Right kidney (tissue), 1 donor: ENCODE data around the gene OR2T3.
"Not testable (repeated sequence)": the region's sequence is repeated elsewhere in the genome, so short reads cannot be mapped to it uniquely, and the experiment has no call there.

ENCODE experiments used
- DNase-seq: peaks from one replicate; pipeline ENCODE4 v3.0.0-alpha.2; 2016

The OR2T3 gene

DNA sequence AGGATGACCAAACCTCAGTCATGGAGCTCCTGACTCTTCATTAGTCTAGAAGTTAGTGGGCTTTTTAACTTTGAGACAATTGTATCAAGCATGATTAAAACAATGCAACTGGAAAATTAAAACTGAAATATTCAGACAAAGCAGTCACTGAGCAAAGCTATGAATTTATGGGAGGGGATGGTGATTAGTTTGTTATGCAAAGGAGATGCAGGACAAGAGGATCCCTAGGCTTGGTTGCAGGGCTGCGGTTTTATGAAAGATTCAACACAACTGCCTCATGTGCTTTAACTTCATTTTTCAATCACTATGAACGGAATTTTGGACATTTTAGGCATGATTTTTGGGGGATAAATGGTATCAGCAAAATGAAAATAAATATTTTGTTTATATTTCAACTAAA, 1.0 kb upstream of the OR2T3 start:
- DNase-seq = not testable (repeated sequence)

DNA sequence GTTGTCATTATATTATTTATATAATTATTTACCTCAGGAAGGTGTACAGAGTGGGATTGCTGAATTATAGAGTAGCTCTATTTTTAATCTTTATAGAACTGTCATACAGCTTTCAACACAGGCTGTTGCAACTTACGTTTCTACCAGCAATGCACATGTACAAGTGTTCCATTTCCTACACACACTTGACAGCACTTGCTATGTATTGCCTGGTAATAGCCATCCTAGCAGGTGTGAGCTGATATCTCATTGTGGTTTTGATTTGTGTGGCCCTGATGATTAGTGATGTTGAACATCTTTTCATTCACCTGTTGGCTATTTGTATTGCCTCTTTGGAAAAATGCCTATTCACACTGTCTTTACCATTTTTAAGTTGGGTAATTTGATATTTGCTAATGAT, 2.5 kb downstream of the OR2T3 start:
- DNase-seq = not testable (repeated sequence)

DNA sequence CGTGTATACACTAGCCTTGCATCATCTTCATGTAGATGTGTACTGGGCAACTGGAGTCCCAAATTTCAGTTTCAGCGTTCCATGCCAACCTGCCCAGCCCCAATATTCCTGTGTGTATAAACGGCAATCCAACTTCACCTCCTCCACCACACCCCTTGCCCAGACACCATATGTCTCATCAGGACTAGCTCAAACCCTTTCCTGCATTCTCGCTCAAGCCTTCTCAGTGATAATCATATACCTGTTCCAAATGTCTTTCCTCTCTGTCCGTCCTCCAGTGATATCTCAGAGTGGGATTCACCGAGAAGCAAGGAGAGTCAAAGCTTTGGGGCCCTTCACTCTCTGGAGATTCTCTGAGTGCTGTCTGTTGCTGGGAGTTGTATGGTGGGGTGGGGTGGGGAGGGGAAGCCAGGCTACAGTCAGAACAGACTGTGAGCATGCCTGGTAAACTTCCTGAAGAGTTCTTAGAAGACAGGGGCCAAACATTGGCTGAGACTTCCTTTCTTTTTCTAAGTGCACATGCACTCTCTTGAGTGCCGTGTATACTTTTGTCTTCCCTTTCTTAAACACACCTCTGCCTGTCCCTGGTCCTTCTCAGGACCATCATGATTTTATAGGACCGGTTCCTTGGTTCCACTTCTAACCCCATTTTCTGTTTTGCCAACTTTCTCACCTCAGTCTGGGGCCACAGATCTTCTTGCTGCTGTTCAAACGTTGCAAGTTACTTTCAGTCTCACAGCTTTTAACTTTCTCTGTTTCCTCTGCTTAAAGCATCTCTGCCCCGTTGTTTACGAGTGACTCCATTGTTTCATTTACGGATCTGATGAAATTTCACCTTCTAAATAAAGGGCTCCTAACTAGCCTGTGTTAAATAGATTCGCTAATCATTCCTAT, 8.8 kb downstream of the OR2T3 start:
- DNase-seq = not testable (repeated sequence)

DNA sequence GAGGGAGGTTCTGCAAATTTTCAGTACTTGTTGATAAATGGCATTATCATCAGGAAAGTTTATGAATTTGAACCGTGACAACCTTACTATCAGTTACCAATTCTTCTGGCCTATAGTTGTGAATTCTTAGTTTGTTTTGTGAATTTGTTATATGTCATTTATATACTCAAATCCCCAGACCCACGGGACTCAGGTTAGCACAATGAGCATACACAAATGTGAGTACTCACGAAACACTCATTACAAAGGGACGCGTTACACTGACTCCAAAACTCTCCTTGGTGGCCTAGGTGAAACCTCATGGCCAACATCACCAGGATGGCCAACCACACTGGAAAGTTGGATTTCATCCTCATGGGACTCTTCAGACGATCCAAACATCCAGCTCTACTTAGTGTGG, 15.1 kb downstream of the OR2T3 start, which contains the start of gene OR2T5:
Gene OR2T5 (plus strand): TSS at position 301 of the 400 bp plus-strand sequence. CDS start 0 bp downstream, at position 301.
- DNase-seq = not testable (repeated sequence)

DNA sequence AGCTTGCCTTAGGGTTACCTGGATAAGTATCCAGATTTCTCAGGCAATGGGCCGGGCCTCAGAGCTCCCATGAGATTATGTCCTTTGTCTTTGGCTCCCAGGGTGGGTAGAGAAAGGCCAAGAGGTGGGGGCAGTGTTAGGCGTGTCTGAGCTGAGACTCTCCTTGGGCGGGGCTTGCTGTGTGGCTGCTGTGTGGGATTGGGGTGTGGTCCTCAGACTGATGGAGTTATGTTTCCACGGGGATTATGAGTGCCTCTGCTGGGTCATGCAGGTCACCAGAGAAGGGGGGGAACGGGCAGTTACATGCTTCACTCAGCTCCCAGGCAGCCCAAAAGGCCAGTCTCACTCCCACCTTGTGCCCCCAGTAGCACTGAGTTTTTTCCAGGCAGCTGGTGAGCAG, 23.5 kb downstream of the OR2T3 start:
- not testable (repeated sequence) for DNase-seq

DNA sequence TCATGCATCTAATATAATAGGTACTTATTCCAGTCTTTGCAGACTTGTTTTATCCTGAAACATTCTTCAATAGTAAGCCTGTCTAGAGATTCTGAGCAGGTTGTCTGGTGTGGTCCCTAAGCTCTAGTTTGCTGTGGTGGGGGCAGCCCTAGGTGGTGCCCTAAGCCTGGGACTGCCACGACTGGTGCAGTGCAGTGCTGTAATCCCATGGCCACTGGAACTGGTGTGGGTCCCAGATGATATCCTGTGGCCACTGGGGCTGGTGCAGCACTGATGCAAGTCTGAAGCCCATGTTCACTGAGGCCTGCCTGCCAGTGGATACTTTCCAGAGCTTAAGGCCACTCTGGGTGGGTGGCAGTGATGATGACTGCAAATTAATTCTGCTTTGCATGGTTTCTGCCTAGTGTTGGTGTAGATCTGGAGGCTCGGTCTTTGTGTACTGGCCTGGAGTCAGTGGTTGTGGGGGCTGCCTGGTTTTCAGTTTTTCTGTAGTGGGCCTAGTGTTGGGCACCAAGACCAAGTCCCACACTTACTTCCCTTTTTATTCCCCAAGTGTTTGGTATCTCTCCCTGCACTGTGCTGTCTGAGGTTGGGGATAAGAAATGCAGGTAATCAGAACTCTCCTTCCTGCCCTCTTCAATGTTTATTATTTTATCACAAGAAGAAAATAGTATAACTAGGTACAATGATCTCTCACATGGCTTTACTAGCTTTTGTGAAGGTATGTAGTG, 27.3 kb downstream of the OR2T3 start:
- not testable (repeated sequence) for DNase-seq

DNA sequence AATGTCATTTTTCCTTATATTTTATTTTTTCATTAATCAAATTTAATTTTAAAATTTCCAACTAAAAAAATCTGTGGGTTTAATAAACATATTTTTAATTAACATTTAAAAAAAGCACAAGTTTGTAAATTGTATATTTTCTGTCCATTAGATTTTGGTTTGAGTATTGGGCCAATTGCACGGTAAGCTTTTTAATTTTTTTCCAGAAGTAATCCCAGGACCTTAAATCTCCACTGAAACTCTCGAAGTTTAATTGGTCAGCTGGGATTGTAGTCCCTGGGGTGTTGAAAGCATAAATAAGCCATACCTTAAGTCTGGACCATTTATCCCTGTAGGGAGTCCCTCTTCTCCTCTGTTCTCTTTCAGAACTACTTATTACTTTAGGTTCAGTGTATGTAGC, 34.6 kb downstream of the OR2T3 start, which contains the start of gene OR2G6:
Gene OR2G6 (plus strand): TSS at position 301 of the 400 bp plus-strand sequence. CDS start 13,574 bp downstream, outside the sequence.
- DNase-seq = not testable (repeated sequence)

DNA sequence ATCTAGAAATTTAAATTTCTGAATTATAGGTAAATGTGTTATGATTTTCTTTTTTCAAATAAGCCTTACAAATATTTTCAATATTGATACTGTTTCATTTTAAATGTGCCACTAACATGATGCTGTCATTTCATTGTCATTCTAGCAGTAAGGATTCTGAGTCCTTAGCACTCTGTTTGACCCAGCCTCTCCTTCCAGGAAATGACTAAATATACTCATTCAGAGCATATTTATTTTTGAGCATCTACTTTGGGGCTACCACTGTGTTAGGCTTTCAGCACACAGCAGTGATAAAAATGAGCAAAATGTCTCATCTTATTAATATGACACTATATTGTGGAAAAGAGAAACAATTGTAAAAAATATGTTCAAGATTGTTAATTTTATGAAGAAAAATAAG, 37.1 kb downstream of the OR2T3 start:
- not testable (repeated sequence) for DNase-seq

DNA sequence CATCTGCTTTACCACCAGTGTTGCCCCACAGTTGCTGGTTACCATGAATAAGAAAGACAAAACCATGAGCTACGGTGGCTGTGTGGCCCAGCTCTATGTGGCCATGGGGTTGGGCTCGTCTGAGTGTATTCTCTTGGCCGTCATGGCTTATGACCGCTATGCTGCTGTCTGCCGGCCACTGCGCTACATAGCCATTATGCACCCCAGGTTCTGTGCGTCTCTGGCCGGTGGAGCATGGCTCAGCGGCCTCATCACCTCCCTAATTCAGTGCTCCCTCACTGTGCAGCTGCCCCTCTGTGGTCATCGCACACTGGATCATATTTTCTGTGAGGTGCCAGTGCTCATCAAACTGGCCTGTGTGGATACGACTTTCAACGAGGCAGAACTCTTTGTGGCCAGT, 48.7 kb downstream of the OR2T3 start:
- DNase-seq = no peak
